Fibroblast of skin of right biceps (primary cell): ENCODE measurements around the gene ANP32B.
"Not testable (repeated sequence)": the region's sequence is repeated elsewhere in the genome, so short reads cannot be mapped to it uniquely, and the experiment has no call there.

Experiments used
- DNase-seq: peaks from one replicate; pipeline ENCODE4 v3.0.0-alpha.2; 2013

ANP32B gene

GRCh38 chr9:97996676-97997075 lies 13.5 kb downstream of the ANP32B start:
- DNase-seq = not testable (repeated sequence)

- no peak for DNase-seq
Observed at GRCh38 chr9:97997330-97998276, 14.5 kb downstream of the ANP32B start.

GRCh38 chr9:98002808-98003207 lies 19.7 kb downstream of the ANP32B start:
- no peak for DNase-seq

- DNase-seq = no peak
Observed at GRCh38 chr9:98006127-98006796, 23.1 kb downstream of the ANP32B start.

- no peak for DNase-seq
Observed at GRCh38 chr9:98007251-98007928, 24.2 kb downstream of the ANP32B start.

- DNase-seq = no peak
Observed at GRCh38 chr9:98008764-98009163, 25.6 kb downstream of the ANP32B start.

GRCh38 chr9:98009437-98009836 lies 26.3 kb downstream of the ANP32B start:
- DNase-seq = no peak

GRCh38 chr9:98009936-98010335 lies 26.8 kb downstream of the ANP32B start:
- no peak for DNase-seq

GRCh38 chr9:98010445-98010844 lies 27.3 kb downstream of the ANP32B start:
- DNase-seq = no peak

GRCh38 chr9:98011122-98011521 lies 28.0 kb downstream of the ANP32B start:
- no peak for DNase-seq

- no peak for DNase-seq
Observed at GRCh38 chr9:98016137-98016680, 33.1 kb downstream of the ANP32B start.

- DNase-seq = no peak
Observed at GRCh38 chr9:98017306-98017705, 34.2 kb downstream of the ANP32B start.

GRCh38 chr9:98018347-98018746 lies 35.2 kb downstream of the ANP32B start:
- no peak for DNase-seq

GRCh38 chr9:98019098-98019497 lies 36.0 kb downstream of the ANP32B start:
- no peak for DNase-seq

- not testable (repeated sequence) for DNase-seq
Observed at GRCh38 chr9:98019869-98020268, 36.7 kb downstream of the ANP32B start.

- DNase-seq = no peak
Observed at GRCh38 chr9:98020476-98021145, 37.5 kb downstream of the ANP32B start.

- DNase-seq = no peak
Observed at GRCh38 chr9:98021306-98022040, 38.3 kb downstream of the ANP32B start.

- DNase-seq = peak; percentile 10
Observed at GRCh38 chr9:98022447-98022846, 39.3 kb downstream of the ANP32B start.

GRCh38 chr9:98024702-98025101 lies 41.6 kb downstream of the ANP32B start:
- DNase-seq = no peak

GRCh38 chr9:98031169-98031568 lies 48.0 kb downstream of the ANP32B start:
- no peak for DNase-seq

GRCh38 chr9:98031935-98032334 lies 48.8 kb downstream of the ANP32B start:
- peak; percentile 66 for DNase-seq
